ENCODE measurements around the gene PHF21B. TPM values are rescaled to one million over a fixed set of nuclear protein-coding genes. Genes with fewer than 3 reads are reported as not detected.

The PHF21B gene
- total and polyA plus RNA-seq, 2 donors = 0.52 to 0.82 TPM

DNA sequence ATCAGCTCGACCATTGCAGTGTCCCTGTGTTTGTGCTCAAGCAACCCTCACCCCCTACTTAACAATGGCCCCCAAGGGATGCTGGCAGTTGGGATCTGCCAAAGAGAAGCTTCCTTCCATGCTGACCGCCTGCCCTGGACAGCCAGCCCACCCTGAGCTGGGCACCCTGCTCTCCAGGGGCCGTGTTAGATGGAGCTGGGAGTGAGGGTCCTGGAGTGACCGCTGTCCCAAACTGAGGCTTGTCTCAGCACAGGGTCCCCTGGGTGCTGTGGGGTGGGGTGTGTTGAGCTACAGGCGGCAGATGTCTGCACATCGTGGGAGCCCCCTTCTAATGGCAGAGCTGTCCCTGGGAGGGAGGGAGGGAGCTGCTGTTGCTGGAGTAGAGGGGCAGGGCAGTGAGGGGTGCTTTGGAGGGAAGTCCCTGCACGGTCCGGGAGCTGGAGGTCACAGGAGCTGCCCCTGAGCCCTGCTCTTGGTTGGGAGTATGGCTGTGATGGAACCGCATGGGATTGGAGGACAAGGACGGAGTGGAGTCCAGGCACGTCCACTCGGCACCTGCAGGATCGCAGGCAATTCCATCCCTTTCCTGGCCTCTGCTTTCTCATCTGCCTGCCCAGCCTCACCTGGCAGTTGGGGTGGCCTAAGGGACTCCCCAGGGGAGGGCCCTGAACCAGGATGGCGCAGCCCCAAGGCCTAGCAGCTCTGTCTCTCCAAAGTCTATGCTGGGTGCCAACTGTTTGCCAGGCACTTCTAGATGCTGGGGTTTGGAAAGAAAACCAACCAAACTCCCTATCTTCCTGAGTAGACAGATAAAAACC, 131.1 kb downstream of the PHF21B start:
- no peak for DNase-seq (ENCODE audit: low read depth in 6 of 9, low spot score in 9 of 9)
- H3K9me3 ChIP-seq (ENCODE audit: control insufficient read depth in 2 of 2, insufficient read depth in 1 of 2, low read length in 1 of 2) = no peaks in the 10 kb centered on the region
- no peaks in the 10 kb centered on the region for H3K36me3 ChIP-seq (ENCODE audit: control insufficient read depth in 2 of 2, insufficient read depth in 2 of 2, low read length in 1 of 2)
- H3K27me3 ChIP-seq (ENCODE audit: control insufficient read depth in 2 of 2, insufficient read depth in 1 of 2, low read length in 1 of 2) = no peaks in the 10 kb centered on the region
- no peak overlapping the region for H3K4me3 ChIP-seq (ENCODE audit: low read length in 2 of 2)
- 94% methylated on average over 14 of the region's 14 CpGs for WGBS
- no peaks in the 10 kb centered on the region for H3K4me1 ChIP-seq (ENCODE audit: control insufficient read depth in 2 of 2, insufficient read depth in 2 of 2, low read length in 2 of 2)
- no peak overlapping the region for H3K27ac ChIP-seq (ENCODE audit: low read depth in 1 of 2, low read length in 1 of 2)

DNA sequence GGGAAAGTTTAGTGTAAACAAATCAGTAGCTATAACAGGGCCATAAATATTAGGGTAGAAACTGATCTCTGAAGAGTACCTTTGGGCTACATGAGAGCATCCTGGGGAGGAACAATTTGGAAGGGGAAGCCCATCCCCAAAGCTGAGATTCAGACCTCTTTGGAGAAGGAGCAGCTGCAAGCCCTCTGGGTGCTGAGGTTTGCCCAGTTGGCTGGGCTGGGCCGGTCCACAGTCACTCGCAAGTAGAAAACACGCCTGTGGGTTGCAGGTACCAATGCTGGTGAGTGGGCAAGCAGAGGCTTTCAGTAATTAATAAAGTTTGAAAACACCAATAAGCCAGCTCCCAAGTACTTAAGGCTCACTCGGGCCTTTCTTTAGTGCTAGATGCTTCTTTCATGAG, 132.9 kb downstream of the PHF21B start:
- 96% methylated on average over 4 of the region's 4 CpGs for WGBS
- Histone ChIP-seq H3K4me1 (ENCODE audit: control insufficient read depth in 2 of 2, insufficient read depth in 2 of 2, low read length in 2 of 2) (no peaks in the 10 kb centered on the region), H3K36me3 (ENCODE audit: control insufficient read depth in 2 of 2, insufficient read depth in 2 of 2, low read length in 1 of 2) (no peaks in the 10 kb centered on the region), H3K27ac (ENCODE audit: low read depth in 1 of 2, low read length in 1 of 2) (no peak overlapping the region), H3K9me3 (ENCODE audit: control insufficient read depth in 2 of 2, insufficient read depth in 1 of 2, low read length in 1 of 2) (peaks cover 0 to 2% of the 10 kb centered on the region in 2 donors), H3K27me3 (ENCODE audit: control insufficient read depth in 2 of 2, insufficient read depth in 1 of 2, low read length in 1 of 2) (no peaks in the 10 kb centered on the region), H3K4me3 (ENCODE audit: low read length in 2 of 2) (no peak overlapping the region)
- no peak for DNase-seq (ENCODE audit: low read depth in 6 of 9, low spot score in 9 of 9)

DNA sequence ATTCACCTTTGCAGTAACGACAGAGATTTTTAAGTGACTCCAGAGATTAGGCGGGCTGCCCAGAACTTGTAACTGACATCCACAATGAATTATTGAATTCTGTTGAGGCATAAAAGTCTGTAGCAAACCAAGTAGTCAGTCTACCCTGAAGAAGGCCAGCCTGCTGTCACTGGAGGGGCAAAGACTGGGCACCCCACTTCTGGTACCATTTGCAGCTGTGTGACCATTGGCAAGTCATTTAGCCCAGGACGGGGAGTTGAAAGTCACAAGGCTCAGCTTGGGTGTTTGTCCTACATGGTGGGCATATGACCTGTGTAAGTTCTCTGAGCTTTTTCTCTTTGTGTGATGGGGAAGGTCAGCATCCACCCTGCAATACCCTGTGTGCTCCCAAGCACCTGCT, 138.0 kb downstream of the PHF21B start:
- Histone ChIP-seq H3K36me3 (ENCODE audit: control insufficient read depth in 2 of 2, insufficient read depth in 2 of 2, low read length in 1 of 2) (no peaks in the 10 kb centered on the region), H3K27me3 (ENCODE audit: control insufficient read depth in 2 of 2, insufficient read depth in 1 of 2, low read length in 1 of 2) (no peaks in the 10 kb centered on the region), H3K4me1 (ENCODE audit: control insufficient read depth in 2 of 2, insufficient read depth in 2 of 2, low read length in 2 of 2) (peaks cover 0 to 2% of the 10 kb centered on the region in 2 donors), H3K9me3 (ENCODE audit: control insufficient read depth in 2 of 2, insufficient read depth in 1 of 2, low read length in 1 of 2) (peaks cover 2 to 12% of the 10 kb centered on the region in 2 donors), H3K27ac (ENCODE audit: low read depth in 1 of 2, low read length in 1 of 2) (no peak overlapping the region), H3K4me3 (ENCODE audit: low read length in 2 of 2) (no peak overlapping the region)
- WGBS = 96% methylated on average over 3 of the region's 3 CpGs
- no peak for DNase-seq (ENCODE audit: low read depth in 6 of 9, low spot score in 9 of 9)

DNA sequence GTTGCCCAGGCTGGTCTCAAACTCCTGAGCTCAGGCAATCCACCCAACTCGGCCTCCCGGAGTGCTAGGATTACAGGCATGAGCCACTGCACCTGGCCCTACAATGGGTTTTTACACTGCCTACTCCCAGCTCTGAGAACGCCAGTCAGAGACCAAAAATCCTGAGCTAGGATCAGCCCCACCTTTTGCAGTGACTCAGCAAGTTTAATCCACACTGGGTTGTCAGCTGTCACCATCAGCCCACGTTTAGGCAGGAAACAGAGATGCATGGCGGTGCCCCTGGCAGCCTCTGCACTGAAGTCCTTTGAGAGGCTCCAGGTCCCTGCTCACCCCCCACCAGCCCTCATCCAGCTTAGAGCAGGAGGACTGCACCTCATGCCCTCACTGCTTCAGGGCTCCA, 139.8 kb downstream of the PHF21B start:
- Histone ChIP-seq H3K27me3 (ENCODE audit: control insufficient read depth in 2 of 2, insufficient read depth in 1 of 2, low read length in 1 of 2) (no peaks in the 10 kb centered on the region), H3K9me3 (ENCODE audit: control insufficient read depth in 2 of 2, insufficient read depth in 1 of 2, low read length in 1 of 2) (peaks cover 2 to 12% of the 10 kb centered on the region in 2 donors), H3K27ac (ENCODE audit: low read depth in 1 of 2, low read length in 1 of 2) (no peak overlapping the region), H3K4me1 (ENCODE audit: control insufficient read depth in 2 of 2, insufficient read depth in 2 of 2, low read length in 2 of 2) (peaks cover 0 to 2% of the 10 kb centered on the region in 2 donors), H3K36me3 (ENCODE audit: control insufficient read depth in 2 of 2, insufficient read depth in 2 of 2, low read length in 1 of 2) (no peaks in the 10 kb centered on the region), H3K4me3 (ENCODE audit: low read length in 2 of 2) (no peak overlapping the region)
- DNase-seq (ENCODE audit: low read depth in 6 of 9, low spot score in 9 of 9) = peak in 3 of 9 donors; percentile 3 to 30 (median 17)
- 12% methylated on average over 5 of the region's 5 CpGs for WGBS

DNA sequence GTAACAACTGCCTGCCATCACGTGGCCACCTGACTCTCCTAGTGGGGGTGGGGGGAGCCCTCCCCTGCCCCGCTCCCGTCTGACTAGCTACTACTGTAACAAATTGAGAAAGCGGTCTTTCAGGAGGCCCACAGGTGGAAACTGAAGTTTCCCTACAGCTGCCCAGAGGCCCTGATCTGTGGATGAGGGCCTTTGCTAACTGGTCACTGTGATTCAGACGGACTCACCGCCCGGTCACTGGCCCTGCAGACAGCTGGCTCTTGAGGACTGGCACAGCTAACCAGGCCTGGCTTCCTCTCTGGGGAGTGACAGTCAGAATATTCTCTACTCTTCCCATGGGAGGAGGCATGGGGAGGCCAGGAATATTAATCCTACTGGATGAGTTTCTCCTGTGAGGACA, 140.6 kb downstream of the PHF21B start:
- Histone ChIP-seq H3K36me3 (ENCODE audit: control insufficient read depth in 2 of 2, insufficient read depth in 2 of 2, low read length in 1 of 2) (no peaks in the 10 kb centered on the region), H3K27ac (ENCODE audit: low read depth in 1 of 2, low read length in 1 of 2) (no peak overlapping the region), H3K4me1 (ENCODE audit: control insufficient read depth in 2 of 2, insufficient read depth in 2 of 2, low read length in 2 of 2) (peaks cover 0 to 2% of the 10 kb centered on the region in 2 donors), H3K27me3 (ENCODE audit: control insufficient read depth in 2 of 2, insufficient read depth in 1 of 2, low read length in 1 of 2) (no peaks in the 10 kb centered on the region), H3K9me3 (ENCODE audit: control insufficient read depth in 2 of 2, insufficient read depth in 1 of 2, low read length in 1 of 2) (peaks cover 2 to 12% of the 10 kb centered on the region in 2 donors), H3K4me3 (ENCODE audit: low read length in 2 of 2) (no peak overlapping the region)
- 94% methylated on average over 7 of the region's 7 CpGs for WGBS
- no peak for DNase-seq (ENCODE audit: low read depth in 6 of 9, low spot score in 9 of 9)

DNA sequence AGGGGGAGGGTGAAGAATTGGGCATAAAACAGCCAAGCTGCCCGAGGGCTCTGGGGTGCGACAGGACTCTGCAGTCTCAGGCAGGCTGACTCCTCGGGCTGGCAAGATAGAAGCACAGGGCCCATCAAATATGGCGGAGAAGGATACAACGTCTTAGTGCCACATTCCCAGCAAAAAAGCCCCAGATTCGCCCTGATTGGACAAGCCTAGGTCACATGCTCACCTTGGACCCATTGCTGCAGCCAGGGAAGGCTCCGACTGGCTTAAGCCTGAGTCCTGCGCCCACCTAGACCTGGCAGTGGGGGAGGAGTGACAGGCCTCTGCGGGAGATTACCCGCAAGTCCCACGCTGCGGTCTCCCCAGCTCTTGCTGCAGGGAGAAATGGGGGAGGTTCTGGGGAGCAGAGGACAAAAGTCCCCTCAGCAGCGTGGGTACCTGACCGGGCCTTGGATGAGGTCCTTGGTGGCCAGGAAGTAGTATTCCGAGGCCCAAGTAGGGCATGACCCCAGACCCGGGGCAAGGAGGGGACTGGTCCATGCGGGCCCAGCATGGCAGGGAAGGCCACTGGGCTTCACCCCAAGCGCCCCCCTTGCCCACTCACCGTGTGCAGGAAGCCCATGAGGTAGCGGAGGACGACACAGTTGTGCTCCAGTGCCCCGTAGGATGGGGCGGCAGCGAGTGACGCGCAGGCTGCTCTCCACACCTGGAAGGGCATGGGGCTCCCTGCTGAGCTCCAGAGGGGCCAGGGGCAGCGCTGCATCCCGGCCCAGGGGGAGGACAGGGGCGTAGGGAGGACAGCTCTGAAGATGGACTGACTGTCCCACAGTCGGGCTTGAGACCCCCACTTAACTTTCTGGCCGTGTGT, 144.4 kb downstream of the PHF21B start:
- Histone ChIP-seq H3K27me3 (ENCODE audit: control insufficient read depth in 2 of 2, insufficient read depth in 1 of 2, low read length in 1 of 2) (no peaks in the 10 kb centered on the region), H3K4me1 (ENCODE audit: control insufficient read depth in 2 of 2, insufficient read depth in 2 of 2, low read length in 2 of 2) (peaks cover 0 to 2% of the 10 kb centered on the region in 2 donors), H3K9me3 (ENCODE audit: control insufficient read depth in 2 of 2, insufficient read depth in 1 of 2, low read length in 1 of 2) (no peaks in the 10 kb centered on the region), H3K27ac (ENCODE audit: low read depth in 1 of 2, low read length in 1 of 2) (no peak overlapping the region), H3K36me3 (ENCODE audit: control insufficient read depth in 2 of 2, insufficient read depth in 2 of 2, low read length in 1 of 2) (no peaks in the 10 kb centered on the region), H3K4me3 (ENCODE audit: low read length in 2 of 2) (no peak overlapping the region)
- 94% methylated on average over 31 of the region's 31 CpGs for WGBS
- no peak for DNase-seq (ENCODE audit: low read depth in 6 of 9, low spot score in 9 of 9)

DNA sequence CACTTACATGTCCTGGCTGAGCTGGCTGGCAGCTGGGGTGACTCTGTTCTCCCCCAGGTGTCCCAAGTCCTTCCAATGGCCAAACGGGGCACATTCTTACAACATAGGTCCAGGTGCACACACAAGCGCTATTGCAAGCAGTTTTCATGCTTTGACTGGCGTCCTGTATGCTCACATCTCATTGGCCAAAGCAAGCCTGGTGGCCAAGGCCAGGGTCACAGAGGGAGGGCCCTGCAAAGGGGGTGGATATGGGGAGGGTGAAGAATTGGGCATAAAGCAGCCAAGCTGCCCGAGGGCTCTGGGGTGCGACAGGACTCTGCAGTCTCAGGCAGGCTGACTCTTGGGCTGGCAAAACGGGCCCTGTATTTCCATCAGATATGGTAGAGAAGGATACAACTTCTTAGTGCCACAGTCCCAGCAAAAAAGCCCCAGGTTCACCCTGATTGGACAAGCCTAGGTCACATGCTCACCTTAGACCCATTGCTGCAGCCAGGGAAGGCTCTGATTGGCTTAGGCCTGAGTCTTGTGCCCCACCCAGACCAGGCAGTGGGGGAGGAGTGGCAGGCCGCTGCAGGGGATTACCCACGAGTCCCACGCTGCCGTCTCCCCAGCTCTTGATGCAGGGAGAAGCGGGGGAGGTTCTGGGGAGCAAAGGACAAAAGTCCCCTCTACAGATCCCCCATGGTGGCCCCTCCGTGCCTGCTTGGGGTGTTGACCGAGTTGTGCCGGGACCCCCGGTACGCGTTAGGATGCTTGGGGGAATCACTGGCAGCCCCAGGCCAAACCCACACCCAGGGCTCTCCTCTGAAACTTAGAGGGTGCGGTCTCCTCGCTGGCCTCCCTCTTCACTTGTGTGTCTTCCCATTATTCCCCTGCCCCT, 146.6 kb downstream of the PHF21B start:
- no peaks in the 10 kb centered on the region for H3K27me3 ChIP-seq (ENCODE audit: control insufficient read depth in 2 of 2, insufficient read depth in 1 of 2, low read length in 1 of 2)
- no peak overlapping the region for H3K27ac ChIP-seq (ENCODE audit: low read depth in 1 of 2, low read length in 1 of 2)
- H3K36me3 ChIP-seq (ENCODE audit: control insufficient read depth in 2 of 2, insufficient read depth in 2 of 2, low read length in 1 of 2) = no peaks in the 10 kb centered on the region
- H3K4me3 ChIP-seq (ENCODE audit: low read length in 2 of 2) = no peak overlapping the region
- H3K4me1 ChIP-seq (ENCODE audit: control insufficient read depth in 2 of 2, insufficient read depth in 2 of 2, low read length in 2 of 2) = no peaks in the 10 kb centered on the region
- no peak for DNase-seq (ENCODE audit: low read depth in 6 of 9, low spot score in 9 of 9)
- 95% methylated on average over 19 of the region's 19 CpGs for WGBS
- H3K9me3 ChIP-seq (ENCODE audit: control insufficient read depth in 2 of 2, insufficient read depth in 1 of 2, low read length in 1 of 2) = no peaks in the 10 kb centered on the region

DNA sequence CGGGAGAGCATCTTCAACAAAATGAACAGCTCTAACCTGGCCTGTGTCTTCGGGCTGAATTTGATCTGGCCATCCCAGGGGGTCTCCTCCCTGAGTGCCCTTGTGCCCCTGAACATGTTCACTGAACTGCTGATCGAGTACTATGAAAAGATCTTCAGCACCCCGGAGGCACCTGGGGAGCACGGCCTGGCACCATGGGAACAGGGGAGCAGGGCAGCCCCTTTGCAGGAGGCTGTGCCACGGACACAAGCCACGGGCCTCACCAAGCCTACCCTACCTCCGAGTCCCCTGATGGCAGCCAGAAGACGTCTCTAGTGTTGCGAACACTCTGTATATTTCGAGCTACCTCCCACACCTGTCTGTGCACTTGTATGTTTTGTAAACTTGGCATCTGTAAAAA, 147.5 kb downstream of the PHF21B start:
- no peaks in the 10 kb centered on the region for H3K9me3 ChIP-seq (ENCODE audit: control insufficient read depth in 2 of 2, insufficient read depth in 1 of 2, low read length in 1 of 2)
- H3K4me1 ChIP-seq (ENCODE audit: control insufficient read depth in 2 of 2, insufficient read depth in 2 of 2, low read length in 2 of 2) = no peaks in the 10 kb centered on the region
- no peaks in the 10 kb centered on the region for H3K27me3 ChIP-seq (ENCODE audit: control insufficient read depth in 2 of 2, insufficient read depth in 1 of 2, low read length in 1 of 2)
- no peak overlapping the region for H3K4me3 ChIP-seq (ENCODE audit: low read length in 2 of 2)
- H3K27ac ChIP-seq (ENCODE audit: low read depth in 1 of 2, low read length in 1 of 2) = no peak overlapping the region
- H3K36me3 ChIP-seq (ENCODE audit: control insufficient read depth in 2 of 2, insufficient read depth in 2 of 2, low read length in 1 of 2) = no peaks in the 10 kb centered on the region
- no peak for DNase-seq (ENCODE audit: low read depth in 6 of 9, low spot score in 9 of 9)
- WGBS = 91% methylated on average over 11 of the region's 11 CpGs

Data from thymus (tissue), 11 donors.